DOHH2 (cell line): Measurements from ENCODE around the gene TEX261.

Experiments used
- CTCF ChIP-seq: fragments of 200-600 bp; sonication (generic); IDR thresholded peaks from one replicate; pipeline ENCODE4 v1.5.1; 2014; ENCODE audit warnings: antibody characterized with exemption, mild to moderate bottlenecking, low read depth, low read length; ENCODE audit not compliant: poor library complexity, severe bottlenecking
- EZH2phosphoT487 ChIP-seq: fragments of 200-600 bp; sonication (generic); IDR thresholded peaks from 2 replicates; pipeline ENCODE4 v1.6.1; 2017; ENCODE audit warnings: borderline replicate concordance, mild to moderate bottlenecking, antibody characterized with exemption, low read length, moderate library complexity, mixed read lengths

- TF ChIP-seq CTCF = no peak
- TF ChIP-seq EZH2phosphoT487 = no peak
These were observed 4.7 kb upstream of the TEX261 start for GRCh38 chr2:70999362-70999761.
